Endothelial cell of umbilical vein (primary cell): Measurements from ENCODE around the gene CCDC196. TPM values are rescaled to one million over a fixed set of nuclear protein-coding genes. Genes with fewer than 3 reads are reported as not detected.

Experiments
- BruUV-seq: library from RNA; stranded (reverse); fragments of 400-500 nt; replicated peaks from 2 replicates; lab custom pipeline; 2021; lab: Mats Ljungman, UMichigan
- CTCF ChIA-PET: fragments of 300-600, 350-600 bp; sonication (Branson Sonifier 250); formaldehyde crosslinking; loops from one replicate; lab custom pipeline; 2021; ENCODE audit warnings: antibody characterized with exemption, inconsistent platforms; lab: Charles Lee
- POLR2A ChIA-PET: fragments of 300-600, 350-600 bp; sonication (Branson Sonifier 250); formaldehyde crosslinking; loops from one replicate; lab custom pipeline; 2021; ENCODE audit warnings: antibody characterized with exemption, inconsistent platforms; lab: Charles Lee
- DNase-seq: peaks from one replicate; pipeline ENCODE4 v3.0.0-alpha.2; 2011; ENCODE audit warnings: low read depth, low spot score
- FAIRE-seq: peaks from 2 replicates; lab custom pipeline; 2011; peaks lifted over from hg19 to GRCh38; lab: Jason Lieb, UNC
- H2AFZ ChIP-seq: 2 replicates; pipeline ENCODE4 v1.6.0; 2012; ENCODE audit warnings: low read depth, low read length, control low read depth, inconsistent platforms
- H3K27ac ChIP-seq: 2 replicates; pipeline ENCODE4 v1.5.1; 2011; ENCODE audit warnings: low read depth, mild to moderate bottlenecking, control low read depth, low read length, moderate library complexity; ENCODE audit not compliant: insufficient read depth
- H3K27me3 ChIP-seq, 2 experiments: 2 replicates each; pipeline versions ENCODE4 v1.6.0 to v1.6.1; 2011; ENCODE audit warnings: low read length in 2 of 2, mixed read lengths in 1 of 2; ENCODE audit not compliant: control insufficient read depth in 2 of 2, insufficient read depth in 2 of 2
- H3K36me3 ChIP-seq, 2 experiments: 2 replicates in 1 of 2; 3 replicates in 1 of 2; pipeline ENCODE4 v1.5.1; 2011; ENCODE audit warnings: low read length in 2 of 2, mild to moderate bottlenecking in 1 of 2, moderate library complexity in 1 of 2; ENCODE audit not compliant: control insufficient read depth in 2 of 2, insufficient read depth in 2 of 2; ENCODE audit errors: extremely low read depth in 1 of 2
- H3K4me1 ChIP-seq: 3 replicates; pipeline ENCODE4 v1.5.1; 2011; ENCODE audit warnings: mild to moderate bottlenecking, low read length; ENCODE audit not compliant: control insufficient read depth, insufficient read depth; ENCODE audit errors: extremely low read depth
- H3K4me2 ChIP-seq: 2 replicates; pipeline ENCODE4 v1.6.1; 2011; ENCODE audit warnings: low read length, control low read depth, mixed read lengths; ENCODE audit not compliant: insufficient read depth
- H3K4me3 ChIP-seq, 3 experiments: fragments of 200-600 bp in 1 of 3; sonication (generic), shearing (Covaris generic) in 1 of 3; replicated peaks in 1 of 3; 2 replicates each; pipeline ENCODE4 v1.5.1; 2011 to 2016; ENCODE audit warnings: control low read depth in 3 of 3, low read length in 3 of 3, mild to moderate bottlenecking in 2 of 3, inconsistent platforms in 1 of 3, low read depth in 1 of 3, moderate library complexity in 1 of 3; ENCODE audit not compliant: insufficient read depth in 1 of 3
- H3K79me2 ChIP-seq: 2 replicates; pipeline ENCODE4 v1.6.0; 2012; ENCODE audit warnings: low read length, inconsistent platforms; ENCODE audit not compliant: control insufficient read depth, insufficient read depth
- H3K9ac ChIP-seq: replicated peaks from 2 replicates; pipeline ENCODE3; 2011; ENCODE audit warnings: low read length, control low read depth; ENCODE audit not compliant: insufficient read depth; ENCODE audit errors: extremely low read depth
- H3K9me1 ChIP-seq: replicated peaks from 3 replicates; pipeline ENCODE4 v1.6.0; 2011; ENCODE audit warnings: mild to moderate bottlenecking, low read length; ENCODE audit not compliant: control insufficient read depth, insufficient read depth; ENCODE audit errors: extremely low read depth
- H3K9me3 ChIP-seq: replicated peaks from 2 replicates; pipeline ENCODE4 v1.5.1; 2012; ENCODE audit warnings: low read length, inconsistent platforms; ENCODE audit not compliant: control insufficient read depth, insufficient read depth
- H4K20me1 ChIP-seq: replicated peaks from 2 replicates; pipeline ENCODE3; 2011; ENCODE audit warnings: mild to moderate bottlenecking, low read length; ENCODE audit not compliant: control insufficient read depth, insufficient read depth; ENCODE audit errors: extremely low read depth
- CTCF ChIP-seq, 2 donors: IDR thresholded peaks; 1 replicate in 1 of 2; 2 replicates in 1 of 2; pipeline ENCODE4 v1.5.1; 2011; ENCODE audit warnings: low read length in 2 of 2, mild to moderate bottlenecking in 2 of 2, moderate library complexity in 2 of 2, control low read depth in 1 of 2, inconsistent platforms in 1 of 2, low read depth in 1 of 2; ENCODE audit not compliant: insufficient read depth in 1 of 2; ENCODE audit errors: extremely low read depth in 1 of 2
- EZH2 ChIP-seq: IDR thresholded peaks from 2 replicates; pipeline ENCODE4 v1.6.1; 2012; ENCODE audit warnings: borderline replicate concordance, low read depth, mild to moderate bottlenecking, moderate library complexity, low read length, inconsistent platforms; ENCODE audit not compliant: severe bottlenecking
- FOS ChIP-seq: IDR thresholded peaks from 2 replicates; pipeline ENCODE4 v1.6.1; 2011; ENCODE audit warnings: mild to moderate bottlenecking, low read length, moderate library complexity, borderline replicate concordance; ENCODE audit not compliant: insufficient read depth
- GATA2 ChIP-seq: IDR thresholded peaks from 2 replicates; pipeline ENCODE4 v1.7.0; 2011; ENCODE audit warnings: low read depth, mild to moderate bottlenecking, moderate library complexity, mixed read lengths, low read length; ENCODE audit not compliant: insufficient read length, insufficient read depth
- JUN ChIP-seq: IDR thresholded peaks from 2 replicates; pipeline ENCODE4 v1.6.1; 2011; ENCODE audit warnings: borderline replicate concordance, low read depth; ENCODE audit not compliant: insufficient read length, insufficient read depth
- MYC ChIP-seq: IDR thresholded peaks from one replicate; pipeline ENCODE4 v1.6.1; 2011; ENCODE audit warnings: mild to moderate bottlenecking, low read depth, low read length
- POLR2A ChIP-seq: IDR thresholded peaks from 2 replicates; pipeline ENCODE4 v1.6.1; 2012; ENCODE audit warnings: low read depth, mild to moderate bottlenecking, control low read depth, low read length
- POLR2AphosphoS5 ChIP-seq: IDR thresholded peaks from 2 replicates; pipeline ENCODE4 v1.6.1; 2012; ENCODE audit warnings: low read depth, mild to moderate bottlenecking, control low read depth, low read length, moderate library complexity; ENCODE audit not compliant: insufficient read depth
- dilution Hi-C: fragments of 300-500 bp; cut with MboI; formaldehyde crosslinking; loops from one replicate; pipeline ENCODE4 v1.15.0; 2019; ENCODE audit warnings: low sequenced_read_pairs; ENCODE audit not compliant: extremely low pct_ligation_motif_present
- intact Hi-C: fragments of 100-400 bp; cut with micrococcal nuclease; formaldehyde crosslinking; loops from one replicate; pipeline ENCODE4 v1.10.0; 2022
- polyA plus RNA-seq, 4 experiments: library from polyadenylated mRNA; depleted of rRNA in 3 of 4; stranded (reverse) in 3 of 4; unstranded in 1 of 4; fragments of >200 nt; gene quantifications; 2 replicates each; pipeline versions ENCODE4 v1.2.1 to v1.2.3, GENCODE V29; 2011 to 2012; ENCODE audit warnings: missing spikeins in 1 of 4
- total RNA-seq: library from RNA; stranded (reverse); gene quantifications from 2 replicates; pipeline ENCODE4 v1.2.3, GENCODE V29; 2021
- TF ChIP-seq, protein P1 (sequence below): IDR thresholded peaks from 2 replicates; pipeline ENCODE4 v1.6.1; 2011; ENCODE audit not compliant: insufficient read depth, insufficient read length

The CCDC196 gene
- total and polyA plus RNA-seq, 2 donors (not counting 3 experiments of a cell fraction or from before 2014, with no cell fraction given) = not detected

DNA sequence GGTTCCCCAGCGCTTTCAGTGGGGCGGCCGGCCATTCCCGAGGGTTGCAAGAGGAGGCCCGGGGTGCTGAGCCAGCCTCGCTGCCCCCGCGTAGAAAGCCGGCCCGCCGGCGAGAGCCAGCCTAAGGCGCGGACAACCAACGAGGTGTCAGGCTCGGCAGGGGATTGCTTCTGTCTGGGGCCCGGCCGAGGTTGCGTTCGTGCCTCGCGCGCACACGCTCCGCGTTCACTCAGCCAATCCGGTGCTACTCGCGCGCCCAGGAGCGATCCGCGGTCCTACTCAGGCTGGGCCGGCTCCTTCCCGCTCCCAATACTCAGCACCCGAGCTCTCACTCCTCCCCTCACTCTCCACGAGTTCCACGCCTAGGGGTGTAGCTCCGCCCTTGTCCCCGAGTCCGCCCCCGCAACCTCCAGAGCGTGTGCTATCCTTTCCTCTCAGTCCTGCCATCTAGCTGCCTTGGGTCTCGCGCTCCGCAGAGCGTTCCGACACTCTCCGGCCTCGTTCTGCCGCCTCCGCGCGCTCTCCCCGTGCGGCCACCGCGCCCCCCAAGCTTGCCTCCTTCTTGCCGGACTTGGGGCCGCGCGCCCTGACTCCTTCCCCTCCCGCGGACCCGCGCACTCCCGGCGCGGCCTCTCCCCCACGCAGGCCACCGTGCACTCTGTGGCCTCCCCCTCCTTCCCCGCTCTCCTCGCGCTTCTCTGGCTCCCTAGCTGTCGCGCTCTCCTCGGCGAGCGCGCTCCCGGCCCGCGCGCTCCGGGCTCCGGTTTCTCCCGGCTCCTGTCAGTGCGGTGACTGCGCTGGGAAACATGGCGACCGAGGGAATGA is 21.8 kb downstream of the CCDC196 start, which contains the start of gene GPHN:
TSS of gene GPHN (plus strand) at position 426 of the 825 bp plus-strand sequence.
- intact Hi-C loops = loop anchor here (1.0 to 5.0 kb wide), 3 partner anchors 144 to 849 kb away; partner anchors contain the start of genes ATP6V1D and PALS1
- BruUV-seq = TSS peak; percentile 41

More for the DNA sequence above, 21.8 kb downstream of the CCDC196 start, which contains the start of gene GPHN:
- Histone ChIP-seq H2AFZ (peak within 1 kb of the TSS; percentile 100), H3K4me1 (peaks cover 14% of the 10 kb centered on the region), H3K9me3 (no peaks in the 10 kb centered on the region), H3K36me3 (no peaks in the 10 kb centered on the region), H3K9ac (peak within 1 kb of the TSS; percentile 73), H4K20me1 (peaks cover 3% of the 10 kb centered on the region), H3K9me1 (no peaks in the 10 kb centered on the region), H3K27me3 (peaks cover 0 to 2% of the 10 kb centered on the region in 2 experiments), H3K27ac (peak within 1 kb of the TSS; percentile 27), H3K79me2 (peaks cover 3% of the 10 kb centered on the region), H3K4me2 (peak within 1 kb of the TSS; percentile 70), H3K4me3 (peak within 1 kb of the TSS; percentile 85 to 97 (median 93))
- TF ChIP-seq, protein P1, sequence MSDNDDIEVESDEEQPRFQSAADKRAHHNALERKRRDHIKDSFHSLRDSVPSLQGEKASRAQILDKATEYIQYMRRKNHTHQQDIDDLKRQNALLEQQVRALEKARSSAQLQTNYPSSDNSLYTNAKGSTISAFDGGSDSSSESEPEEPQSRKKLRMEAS = peak; percentile 43
- TF ChIP-seq GATA2 = no peak
- no peak for TF ChIP-seq EZH2
- TF ChIP-seq POLR2AphosphoS5 = peak; percentile 88
- no peak for TF ChIP-seq FOS
- peak; percentile 95 for TF ChIP-seq POLR2A
- TF ChIP-seq MYC = peak; percentile 26
- TF ChIP-seq CTCF (IDR thresholded peaks at IDR 0.05; ENCODE audit: extremely low read depth in 1 of 2, insufficient read depth in 1 of 2, low read depth in 1 of 2, low read length in 2 of 2) = peak in 1 of 2 donors; percentile 5
- no peak for TF ChIP-seq JUN
- DNase-seq = peak; percentile 99
- ChIA-PET POLR2A (interaction anchor here (0.6 kb wide), 1 partner anchor 844 kb away, joined by 4 read pairs; no protein-coding TSS in a partner anchor), CTCF (interaction anchor here (0.8 to 1.7 kb wide), 7 partner anchors 8 to 852 kb away, joined by 3 to 9 read pairs (median 4); partner anchors contain the start of genes ATP6V1D and EIF2S1)
- dilution Hi-C loops = no loop called here
- peak; percentile 89 for FAIRE-seq
